ENCODE measurements around the gene B3GNT3.

Gene B3GNT3

GRCh38 chr19:17794731-17795494 lies at the start of gene B3GNT3:
Gene B3GNT3 (plus strand): TSS chr19:17795138. CDS start chr19:17807808, 12,670 bp downstream.
- no peak for DNase-seq (ENCODE audit: low read depth in 2 of 2)

GRCh38 chr19:17747205-17748098 lies 47.5 kb upstream of the B3GNT3 start:
- peak; percentile 86 to 87 for DNase-seq (ENCODE audit: low read depth in 2 of 2)

DNA sequence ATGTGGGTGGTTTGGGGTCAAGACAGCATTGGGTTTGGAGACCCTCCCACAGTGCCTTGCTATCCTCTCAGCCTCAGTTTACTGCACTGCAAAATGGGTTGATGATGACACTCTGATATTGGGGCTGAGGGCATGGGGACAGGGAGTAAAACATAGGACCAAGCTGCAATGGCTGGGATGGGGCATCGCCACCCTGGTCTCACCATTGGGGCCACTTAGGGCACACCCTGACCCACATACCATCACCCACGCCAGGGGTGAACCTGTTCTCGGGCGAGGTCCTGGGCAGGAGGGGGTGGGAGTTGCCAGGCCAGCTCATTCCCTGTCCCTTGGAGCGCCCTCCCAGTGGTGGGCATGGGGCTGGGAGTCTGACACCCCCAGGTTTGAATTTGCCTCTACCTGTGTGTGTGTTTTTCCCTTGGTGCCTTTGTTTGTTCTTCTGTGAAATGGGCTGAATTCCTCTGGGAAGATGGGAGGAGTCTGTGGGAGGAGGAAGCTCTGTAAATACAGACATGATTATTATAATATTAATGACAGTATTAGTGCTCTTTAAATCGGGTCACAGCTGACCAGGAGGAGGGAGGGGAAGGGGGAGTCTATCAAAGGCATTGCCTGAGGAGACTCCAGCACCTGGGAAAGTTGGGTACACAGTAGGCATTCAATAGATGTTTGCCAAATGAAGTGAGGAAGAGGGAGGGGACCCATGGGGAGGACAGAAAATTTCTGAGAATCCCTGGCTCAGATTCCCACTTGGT lies 45.9 kb upstream of the B3GNT3 start:
- no peak for DNase-seq (ENCODE audit: low read depth in 2 of 2)

DNA sequence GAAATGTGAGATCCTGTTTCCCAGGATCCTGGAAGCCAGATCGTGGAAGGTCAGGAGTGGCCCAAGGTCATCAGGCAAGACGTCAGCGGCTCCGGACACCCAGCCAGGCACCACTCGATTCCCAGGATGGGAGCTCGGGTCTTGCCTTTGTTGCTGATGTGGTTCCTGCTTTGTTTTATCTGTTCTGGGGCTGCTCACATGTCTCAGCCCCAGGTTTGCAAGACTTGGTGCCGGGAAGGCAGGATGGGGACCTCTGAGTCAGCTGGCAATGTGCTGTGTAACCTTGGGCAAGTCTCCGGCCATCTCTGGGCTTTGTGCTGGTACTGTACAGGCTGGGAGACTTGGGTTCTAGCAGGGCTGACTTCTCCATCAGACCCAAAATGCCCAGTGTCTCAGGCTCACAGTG lies 45.0 kb upstream of the B3GNT3 start:
- DNase-seq (ENCODE audit: low read depth in 2 of 2), result no peak

DNA sequence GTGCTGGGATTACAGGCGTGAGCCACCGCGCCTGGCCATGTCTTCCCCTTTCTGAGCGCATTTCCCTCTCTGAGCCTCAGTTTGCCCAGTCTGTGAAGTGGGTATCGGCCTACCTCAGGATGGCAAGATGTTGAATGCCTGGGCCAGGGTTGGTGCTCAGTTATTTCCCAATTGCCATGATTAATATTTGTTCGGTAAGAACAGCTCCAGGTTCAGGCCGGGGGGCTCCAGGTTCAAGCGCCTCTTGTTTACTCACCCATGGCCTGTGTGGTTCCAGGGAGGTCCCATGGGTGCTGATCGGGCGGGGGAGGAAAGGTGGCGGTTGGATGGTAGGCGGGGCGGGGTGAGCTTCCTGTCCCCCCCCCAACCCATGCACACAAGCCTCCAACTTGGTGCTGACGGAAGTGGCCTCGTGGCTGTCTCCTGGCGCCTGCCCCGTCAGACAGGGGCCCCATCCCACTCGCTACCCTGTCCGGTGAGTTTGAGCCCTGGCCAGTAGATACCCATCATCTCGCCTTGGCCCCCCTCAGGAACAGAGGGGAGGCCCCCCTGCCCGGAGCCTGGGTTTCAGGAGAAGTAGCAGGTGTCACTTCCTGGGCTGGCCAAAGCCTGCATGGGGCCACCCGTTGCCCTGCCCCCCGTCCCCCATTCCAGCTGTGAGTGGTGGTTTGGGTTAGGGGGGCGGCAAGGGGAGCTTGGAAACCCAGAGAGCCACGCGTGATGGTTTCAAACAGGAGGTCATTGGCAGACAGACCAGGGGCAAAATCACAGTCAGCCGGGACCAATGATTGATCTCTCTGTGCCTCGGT lies 43.6 kb upstream of the B3GNT3 start, which contains the start of gene FCHO1:
Gene FCHO1, plus strand, starts transcription at position 375 of the 809 bp plus-strand sequence. CDS start 3,688 bp downstream, outside the sequence.
- peak; percentile 69 to 71 for DNase-seq (ENCODE audit: low read depth in 2 of 2)

DNA sequence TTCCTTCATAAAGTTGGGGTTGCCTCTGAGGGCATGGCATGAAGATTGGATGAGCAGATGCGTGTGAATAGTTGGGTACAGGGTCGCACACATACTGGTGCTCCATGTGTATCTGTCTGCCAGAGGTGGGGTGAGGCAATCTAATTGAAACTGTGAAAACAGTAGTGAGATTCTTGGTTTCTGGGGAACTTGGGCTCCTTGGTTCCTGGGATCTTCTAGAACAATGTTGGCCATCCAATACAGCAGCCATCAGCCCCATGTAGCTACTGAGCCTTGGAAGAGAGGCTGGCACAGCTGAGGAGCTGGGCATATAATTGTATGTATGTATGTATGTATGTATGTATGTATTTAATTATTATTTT lies 43.0 kb upstream of the B3GNT3 start:
- no peak for DNase-seq (ENCODE audit: low read depth in 2 of 2)

DNA sequence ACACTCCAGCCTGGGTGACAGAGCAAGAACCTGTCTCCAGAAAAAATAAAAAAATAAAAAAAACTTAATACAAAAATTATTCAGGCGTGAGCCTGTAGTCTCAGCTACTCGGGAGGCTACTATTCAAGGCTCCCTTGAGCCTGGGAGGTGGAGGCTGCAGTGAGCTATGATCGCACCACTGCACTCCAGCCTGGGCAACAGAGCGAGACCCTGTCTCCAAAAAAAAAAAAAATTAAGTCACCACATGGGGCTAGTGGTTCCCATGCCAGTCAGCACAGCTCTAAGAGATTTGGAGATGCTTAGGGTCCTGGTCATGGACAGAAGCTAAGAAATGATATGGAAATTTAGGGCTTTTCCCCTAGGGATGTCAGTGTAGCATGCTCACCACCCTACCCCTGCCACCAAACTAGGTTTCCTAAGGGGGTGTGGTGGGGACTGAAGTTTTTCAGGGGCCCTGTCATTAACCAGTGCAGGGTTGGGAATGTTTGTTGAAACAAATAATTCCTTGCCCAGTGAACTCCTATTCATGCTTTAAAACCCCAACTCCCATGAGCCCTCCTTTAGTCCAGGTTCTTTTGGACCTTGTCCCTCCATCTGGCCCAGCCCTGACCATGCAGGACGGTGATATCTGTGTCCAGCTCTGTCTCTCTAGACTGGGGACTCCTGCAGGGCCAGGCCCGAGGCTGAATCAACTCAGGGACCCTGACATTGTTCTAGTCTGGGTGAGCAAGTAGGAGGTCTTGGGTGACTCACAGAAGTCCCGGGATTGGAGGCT lies 41.9 kb upstream of the B3GNT3 start:
- no peak for DNase-seq (ENCODE audit: low read depth in 2 of 2)

DNA sequence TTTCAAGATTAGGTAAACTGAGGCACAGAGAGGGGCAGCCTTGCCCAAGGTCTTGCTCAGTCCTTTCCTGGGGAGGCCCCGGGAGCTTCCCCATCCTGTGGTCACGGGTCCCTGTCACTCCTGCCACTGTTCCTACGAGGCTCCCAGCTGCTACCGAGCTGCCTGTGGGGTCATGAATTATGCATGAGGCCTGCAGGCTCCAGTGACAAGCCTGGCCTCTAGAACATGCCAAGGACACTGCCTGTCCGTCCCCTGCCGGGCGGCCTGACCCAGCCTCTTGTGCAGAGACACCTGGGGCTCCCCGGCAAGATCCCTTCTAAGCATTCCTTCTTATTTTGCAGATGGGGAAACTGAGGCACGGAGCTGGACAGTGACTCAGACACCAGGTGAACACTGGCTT lies 41.0 kb upstream of the B3GNT3 start:
- no peak for DNase-seq (ENCODE audit: low read depth in 2 of 2)

GRCh38 chr19:17754634-17755442 lies 40.1 kb upstream of the B3GNT3 start:
- DNase-seq (ENCODE audit: low read depth in 2 of 2), result no peak

GRCh38 chr19:17755443-17755890 lies 39.5 kb upstream of the B3GNT3 start:
- DNase-seq (ENCODE audit: low read depth in 2 of 2), result no peak

GRCh38 chr19:17755977-17756670 lies 38.8 kb upstream of the B3GNT3 start:
- no peak for DNase-seq (ENCODE audit: low read depth in 2 of 2)

DNA sequence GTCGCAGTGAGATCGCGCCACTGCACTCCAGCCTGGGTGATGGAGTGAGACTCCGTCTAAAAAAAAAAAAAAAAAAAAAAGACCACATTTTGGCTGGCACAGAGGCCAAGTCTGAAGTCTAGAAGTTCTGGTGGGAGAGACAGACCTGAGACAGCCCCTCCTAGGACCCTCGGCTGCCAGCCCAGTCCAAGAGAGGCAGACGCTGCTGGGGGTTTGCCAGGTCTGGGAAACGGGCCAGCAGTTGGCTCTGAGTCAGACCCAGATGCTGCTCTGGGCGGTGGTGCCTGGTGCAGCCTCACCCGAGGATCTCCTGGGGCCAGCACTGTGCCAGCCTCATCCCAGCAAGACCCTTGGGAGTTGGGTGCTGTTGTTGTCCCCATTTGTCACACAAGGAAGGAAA lies 37.8 kb upstream of the B3GNT3 start:
- DNase-seq (ENCODE audit: low read depth in 2 of 2), result no peak

DNA sequence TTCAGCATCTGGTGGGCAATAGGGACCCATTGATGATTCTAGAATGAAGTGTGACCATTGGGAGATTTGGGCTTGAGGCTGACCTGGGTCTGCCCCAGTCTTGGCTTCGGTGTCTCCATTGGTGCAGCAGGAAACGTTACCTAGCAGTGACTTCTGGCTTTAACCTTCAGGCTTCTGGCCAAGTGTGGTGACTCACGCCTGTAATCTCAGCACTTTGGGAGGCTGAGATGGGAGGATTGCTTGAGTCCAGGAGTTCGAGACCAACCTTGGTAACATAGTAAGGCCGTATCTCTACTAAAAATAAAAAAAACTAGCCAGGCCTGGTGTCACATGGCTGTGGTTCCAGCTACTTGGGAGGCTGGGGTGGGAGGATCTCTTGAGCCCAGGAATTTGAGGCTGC lies 36.4 kb upstream of the B3GNT3 start:
- DNase-seq (ENCODE audit: low read depth in 2 of 2), result no peak

- no peak for DNase-seq (ENCODE audit: low read depth in 2 of 2)
Measured at GRCh38 chr19:17761148-17761547, 33.8 kb upstream of the B3GNT3 start.

DNA sequence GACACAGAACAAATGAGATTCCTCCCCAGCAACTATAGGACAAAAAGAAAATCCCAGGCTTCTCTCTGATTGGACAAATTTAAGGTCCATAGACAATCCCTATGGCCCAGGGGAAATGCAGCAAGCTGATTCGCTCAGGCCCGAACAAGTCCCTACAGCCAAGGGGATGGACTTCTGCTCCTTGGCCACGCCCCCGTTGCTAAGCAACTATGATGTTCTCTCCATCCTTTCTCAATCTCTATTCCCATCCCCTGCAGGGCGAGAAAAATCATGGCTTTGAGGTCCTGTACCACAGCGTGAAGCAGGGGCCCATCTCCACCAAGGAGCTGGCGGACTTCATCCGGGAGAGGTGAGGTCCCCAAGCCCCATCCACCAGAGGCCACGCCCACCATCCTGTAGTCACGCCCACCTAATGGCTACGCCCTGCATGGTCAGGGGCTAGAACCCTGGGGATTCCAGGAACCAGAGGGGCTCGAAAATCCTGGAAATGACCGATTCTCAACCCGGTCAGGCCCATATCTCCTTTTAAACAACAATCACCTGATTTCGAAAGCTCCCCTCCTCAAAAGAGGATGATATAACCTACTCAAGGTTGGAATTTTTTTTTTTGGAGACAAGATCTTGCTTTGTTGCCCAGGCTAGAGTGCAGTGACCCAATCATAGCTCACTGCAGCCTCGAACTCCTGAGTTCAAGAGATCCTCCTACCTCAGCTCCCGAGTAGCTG lies 32.3 kb upstream of the B3GNT3 start:
- DNase-seq (ENCODE audit: low read depth in 2 of 2), result no peak

- no peak for DNase-seq (ENCODE audit: low read depth in 2 of 2)
Measured at GRCh38 chr19:17764348-17764747, 30.6 kb upstream of the B3GNT3 start.

DNA sequence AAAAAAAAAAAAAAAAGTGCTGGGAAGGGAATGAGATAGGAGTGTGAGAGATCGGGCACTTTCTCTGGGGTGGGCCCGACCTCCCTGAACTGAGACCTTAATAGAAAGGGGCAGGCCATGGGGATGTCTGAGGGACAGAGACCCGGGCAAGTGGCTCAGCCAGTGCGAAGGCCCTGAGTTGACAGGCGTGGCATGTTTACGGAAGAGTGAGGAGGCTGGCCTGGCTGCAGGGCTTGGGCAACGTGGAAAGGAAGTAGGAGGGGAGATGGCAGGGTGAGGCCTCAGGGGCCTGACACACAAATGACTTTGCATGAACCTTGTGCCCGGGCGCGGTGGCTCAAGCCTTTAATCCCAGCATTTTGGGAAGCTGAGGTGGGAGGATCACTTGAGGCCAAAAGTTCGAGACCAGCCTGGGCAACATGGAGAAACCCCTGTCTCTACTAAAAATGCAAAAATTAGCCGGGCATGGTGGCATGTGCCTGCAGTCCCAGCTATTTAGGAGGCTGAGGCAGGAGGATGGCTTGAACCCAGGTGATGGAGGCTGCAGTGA lies 29.8 kb upstream of the B3GNT3 start:
- DNase-seq (ENCODE audit: low read depth in 2 of 2), result no peak

All from stimulated activated CD8-positive, alpha-beta memory T cell treated with anti-CD3 and anti-CD28 coated beads, Interleukin-7, amount 100 ng/mL, for 1 hour (primary cell).